Liver (tissue), 9 donors: ENCODE results near the gene METTL17. TPM values are rescaled to one million over a fixed set of nuclear protein-coding genes. Genes with fewer than 3 reads are reported as not detected.

Experiments
- DNase-seq: peaks from one replicate; pipeline ENCODE4 v3.0.0-alpha.2; 2017; ENCODE audit warnings: low spot score
- H3K27ac ChIP-seq, 2 donors: one replicate each; pipeline ENCODE4 v1.7.0; 2013; ENCODE audit warnings: inconsistent platforms in 2 of 2, low read length in 2 of 2, control low read depth in 1 of 2, low read depth in 1 of 2, mild to moderate bottlenecking in 1 of 2
- H3K27me3 ChIP-seq, 4 donors: one replicate each; pipeline versions ENCODE4 v1.6.1 to v1.7.0; 2013; ENCODE audit warnings: low read length in 3 of 4, inconsistent platforms in 1 of 4, mild to moderate bottlenecking in 1 of 4, moderate library complexity in 1 of 4; ENCODE audit not compliant: control insufficient read depth in 4 of 4, insufficient read depth in 4 of 4
- H3K36me3 ChIP-seq, 4 donors: one replicate each; pipeline versions ENCODE4 v1.6.1 to v1.7.0; 2013; ENCODE audit warnings: low read length in 3 of 4, mild to moderate bottlenecking in 3 of 4, low read depth in 1 of 4, moderate library complexity in 1 of 4; ENCODE audit not compliant: control insufficient read depth in 4 of 4, insufficient read depth in 3 of 4
- H3K4me1 ChIP-seq, 4 donors: one replicate each; pipeline versions ENCODE4 v1.6.1 to v1.7.0; 2013; ENCODE audit warnings: low read length in 3 of 4, mild to moderate bottlenecking in 3 of 4, moderate library complexity in 1 of 4; ENCODE audit not compliant: control insufficient read depth in 4 of 4, insufficient read depth in 4 of 4
- H3K4me3 ChIP-seq, 3 donors: one replicate each; pipeline versions ENCODE4 v1.6.1 to v1.7.0; 2013; ENCODE audit warnings: low read length in 3 of 3, control low read depth in 1 of 3, low read depth in 1 of 3, mild to moderate bottlenecking in 1 of 3
- H3K9ac ChIP-seq, 2 donors: one replicate each; pipeline ENCODE4 v1.7.0; 2013; ENCODE audit warnings: low read length in 2 of 2, mild to moderate bottlenecking in 2 of 2, moderate library complexity in 2 of 2, control low read depth in 1 of 2, low read depth in 1 of 2
- H3K9me3 ChIP-seq, 4 donors: one replicate each; pipeline versions ENCODE4 v1.6.1 to v1.7.0; 2013; ENCODE audit warnings: low read length in 3 of 4; ENCODE audit not compliant: control insufficient read depth in 4 of 4
- EGR1 ChIP-seq, 2 donors: IDR thresholded peaks; 2 replicates each; pipeline ENCODE4 v1.6.1; 2016 to 2018; ENCODE audit warnings: antibody characterized with exemption in 2 of 2, low read depth in 2 of 2
- FOXA1 ChIP-seq: IDR thresholded peaks from 2 replicates; pipeline ENCODE4 v1.6.1; 2016; ENCODE audit warnings: antibody characterized with exemption
- FOXA2 ChIP-seq: IDR thresholded peaks from 2 replicates; pipeline ENCODE4 v1.6.1; 2016; ENCODE audit warnings: antibody characterized with exemption
- GABPA ChIP-seq, 2 donors: IDR thresholded peaks in 1 of 2; conservative IDR thresholded peaks in 1 of 2; 2 replicates each; pipeline ENCODE4 v1.6.1; 2016; ENCODE audit warnings: antibody characterized with exemption in 2 of 2, mild to moderate bottlenecking in 1 of 2, moderate library complexity in 1 of 2
- HNF4A ChIP-seq, 2 donors: conservative IDR thresholded peaks; 2 replicates each; pipeline ENCODE4 v1.6.1; 2016; ENCODE audit warnings: antibody characterized with exemption in 2 of 2, mild to moderate bottlenecking in 2 of 2
- HNF4G ChIP-seq: IDR thresholded peaks from 2 replicates; pipeline ENCODE4 v1.6.1; 2016; ENCODE audit warnings: antibody characterized with exemption
- JUND ChIP-seq, 2 donors: IDR thresholded peaks; 2 replicates each; pipeline ENCODE4 v1.6.1; 2016; ENCODE audit warnings: antibody characterized with exemption in 2 of 2
- RAD21 ChIP-seq, 2 donors: IDR thresholded peaks; 2 replicates each; pipeline ENCODE4 v1.6.1; 2016; ENCODE audit warnings: antibody characterized with exemption in 2 of 2, mild to moderate bottlenecking in 2 of 2
- REST ChIP-seq: IDR thresholded peaks from 2 replicates; pipeline ENCODE4 v1.6.1; 2016; ENCODE audit warnings: antibody characterized with exemption, mild to moderate bottlenecking
- RXRA ChIP-seq, 2 donors: IDR thresholded peaks; 2 replicates each; pipeline ENCODE4 v1.6.1; 2017 to 2018; ENCODE audit warnings: antibody characterized with exemption in 2 of 2, mild to moderate bottlenecking in 1 of 2
- SP1 ChIP-seq: IDR thresholded peaks from 2 replicates; pipeline ENCODE4 v1.6.1; 2018; ENCODE audit warnings: antibody characterized with exemption, mild to moderate bottlenecking
- YY1 ChIP-seq: IDR thresholded peaks from 2 replicates; pipeline ENCODE4 v1.6.1; 2016; ENCODE audit warnings: antibody characterized with exemption, mild to moderate bottlenecking
- ZBTB33 ChIP-seq: IDR thresholded peaks from 2 replicates; pipeline ENCODE4 v1.6.1; 2016; ENCODE audit warnings: antibody characterized with exemption
- WGBS: extraction: QIAGEN DNeasy Blood & Tissue Kit; methylation state at CpG from one replicate; pipeline ENCODE4 v1.1.7; 2013; 5-methylcytosine and 5-hydroxymethylcytosine counted together
- polyA plus RNA-seq, 2 donors: library from polyadenylated mRNA; stranded (reverse) in 1 of 2; unstranded in 1 of 2; fragments of 200-250 nt in 1 of 2; fragments of >200 nt in 1 of 2; fragmentation: Nextera tagmentation in 1 of 2; extraction: Ambion mirVana in 1 of 2; gene quantifications; one replicate each; pipeline versions ENCODE4 v1.2.1 to v1.2.3, GENCODE V29; 2013 to 2015
- total RNA-seq, 2 donors: library from RNA; depleted of rRNA; stranded (reverse); fragments of >200 nt; gene quantifications; one replicate each; pipeline ENCODE4 v1.2.3, GENCODE V29; 2014
- TF ChIP-seq, protein P1 (sequence below): IDR thresholded peaks from 2 replicates; pipeline ENCODE4 v1.6.1; 2016; ENCODE audit warnings: antibody characterized with exemption
- TF ChIP-seq, protein P2 (sequence below): IDR thresholded peaks from 2 replicates; pipeline ENCODE4 v1.6.1; 2016; ENCODE audit warnings: antibody characterized with exemption
- donor health status: healthy.
- donor health status: healthy.
- donor health status: healthy.
- donor health status: healthy.
- donor health status: healthy.

METTL17 gene
- total and polyA plus RNA-seq, 4 donors = 31.0 to 64.8 (median 47.3) TPM

- no peaks in the 10 kb centered on the region for H3K9me3 ChIP-seq
- TF ChIP-seq RAD21 (IDR thresholded peaks at IDR 0.05) (no peak), HNF4A (conservative IDR thresholded peaks at IDR 0.05) (no peak), FOXA2 (no peak), GABPA (IDR thresholded peaks at IDR 0.05 in 1 of 2, conservative IDR thresholded peaks at IDR 0.05 in 1 of 2) (no peak), SP1 (no peak), YY1 (no peak), REST (no peak), EGR1 (IDR thresholded peaks at IDR 0.05; ENCODE audit: low read depth in 2 of 2) (no peak), FOXA1 (no peak), RXRA (IDR thresholded peaks at IDR 0.05) (no peak), ZBTB33 (no peak)
- TF ChIP-seq, protein P1, sequence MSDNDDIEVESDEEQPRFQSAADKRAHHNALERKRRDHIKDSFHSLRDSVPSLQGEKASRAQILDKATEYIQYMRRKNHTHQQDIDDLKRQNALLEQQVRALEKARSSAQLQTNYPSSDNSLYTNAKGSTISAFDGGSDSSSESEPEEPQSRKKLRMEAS = no peak
- no peaks in the 10 kb centered on the region for H3K27me3 ChIP-seq
- no peak within 1 kb of the TSS for H3K9ac ChIP-seq
- H3K27ac ChIP-seq = no peak within 1 kb of the TSS
- H3K36me3 ChIP-seq = peaks cover 14 to 39% (median 33%) of the 10 kb centered on the region in 4 donors
- DNase-seq = no peak
- no peaks in the 10 kb centered on the region for H3K4me1 ChIP-seq
- H3K4me3 ChIP-seq = no peak within 1 kb of the TSS
- WGBS = 67% methylated on average over 6 of the region's 6 CpGs
Measured at GRCh38 chr14:20998674-20999366, 9.0 kb downstream of the METTL17 start, which contains the start of gene SLC39A2. TSS of gene SLC39A2 (plus strand) at chr14:20999293. CDS start at chr14:20999447, 154 bp downstream.

- DNase-seq = no peak
- no peaks in the 10 kb centered on the region for H3K27me3 ChIP-seq
- no peak overlapping the region for H3K4me3 ChIP-seq
- no peaks in the 10 kb centered on the region for H3K9me3 ChIP-seq
- no peaks in the 10 kb centered on the region for H3K4me1 ChIP-seq
- 75% methylated on average over 4 of the region's 4 CpGs for WGBS
- no peak for TF ChIP-seq JUND (IDR thresholded peaks at IDR 0.05)
- TF ChIP-seq FOXA2 = no peak
- TF ChIP-seq, protein P2, sequence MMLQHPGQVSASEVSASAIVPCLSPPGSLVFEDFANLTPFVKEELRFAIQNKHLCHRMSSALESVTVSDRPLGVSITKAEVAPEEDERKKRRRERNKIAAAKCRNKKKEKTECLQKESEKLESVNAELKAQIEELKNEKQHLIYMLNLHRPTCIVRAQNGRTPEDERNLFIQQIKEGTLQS = no peak
- no peak for TF ChIP-seq HNF4A (conservative IDR thresholded peaks at IDR 0.05)
- no peak for TF ChIP-seq FOXA1
- TF ChIP-seq REST = no peak
- TF ChIP-seq HNF4G = no peak
- no peak overlapping the region for H3K27ac ChIP-seq
- H3K9ac ChIP-seq = no peak overlapping the region
- H3K36me3 ChIP-seq = peaks cover 12 to 32% (median 25%) of the 10 kb centered on the region in 4 donors
Measured at GRCh38 chr14:20999591-20999990, 9.8 kb downstream of the METTL17 start.
